RWPE1 (cell line): ENCODE measurements around the gene WRAP73.

Source experiments
- CTCF ChIA-PET: fragments of 350-600 bp; sonication (Branson Sonifier 250); formaldehyde crosslinking; extraction: SDS; loops from one replicate; lab custom pipeline; 2021; lab: Yijun Ruan, JAX
- POLR2A ChIA-PET: fragments of 400-600 bp; formaldehyde crosslinking; extraction: SDS; loops from one replicate; lab custom pipeline; 2020; ENCODE audit warnings: antibody characterized with exemption; ENCODE audit not compliant: low non-redundant PET; lab: Yijun Ruan, JAX
- DNase-seq: peaks from one replicate; pipeline ENCODE4 v3.0.0; 2012; ENCODE audit warnings: low spot score
- H3K27ac ChIP-seq: fragments of 450-650 bp; 2 replicates; pipeline ENCODE4 v1.5.1; 2017
- TF ChIP-seq, protein P1 (sequence below): fragments of 450-650 bp; conservative IDR thresholded peaks from 2 replicates; pipeline ENCODE4 v1.5.1; 2017; ENCODE audit warnings: low read depth, mild to moderate bottlenecking

WRAP73 gene

DNA sequence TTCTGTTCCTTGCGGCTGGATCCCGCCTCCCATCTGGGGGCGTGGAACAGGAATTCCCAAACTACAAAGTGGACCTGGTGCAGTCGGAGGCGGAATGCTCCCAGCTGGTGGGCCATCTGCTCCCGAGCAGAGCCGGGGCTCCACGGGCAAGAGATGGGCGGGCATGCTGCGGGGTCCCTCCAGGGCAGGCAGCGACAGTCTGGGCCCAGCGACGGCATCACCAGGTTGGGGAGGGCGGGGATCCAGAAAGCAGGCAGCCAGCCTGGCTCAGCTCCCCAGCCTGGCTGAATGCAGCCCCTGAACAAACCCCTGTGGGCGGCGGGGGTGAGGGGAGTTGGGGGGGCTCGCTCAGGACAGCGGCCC lies 42.2 kb downstream of the WRAP73 start:
- TF ChIP-seq, protein P1, sequence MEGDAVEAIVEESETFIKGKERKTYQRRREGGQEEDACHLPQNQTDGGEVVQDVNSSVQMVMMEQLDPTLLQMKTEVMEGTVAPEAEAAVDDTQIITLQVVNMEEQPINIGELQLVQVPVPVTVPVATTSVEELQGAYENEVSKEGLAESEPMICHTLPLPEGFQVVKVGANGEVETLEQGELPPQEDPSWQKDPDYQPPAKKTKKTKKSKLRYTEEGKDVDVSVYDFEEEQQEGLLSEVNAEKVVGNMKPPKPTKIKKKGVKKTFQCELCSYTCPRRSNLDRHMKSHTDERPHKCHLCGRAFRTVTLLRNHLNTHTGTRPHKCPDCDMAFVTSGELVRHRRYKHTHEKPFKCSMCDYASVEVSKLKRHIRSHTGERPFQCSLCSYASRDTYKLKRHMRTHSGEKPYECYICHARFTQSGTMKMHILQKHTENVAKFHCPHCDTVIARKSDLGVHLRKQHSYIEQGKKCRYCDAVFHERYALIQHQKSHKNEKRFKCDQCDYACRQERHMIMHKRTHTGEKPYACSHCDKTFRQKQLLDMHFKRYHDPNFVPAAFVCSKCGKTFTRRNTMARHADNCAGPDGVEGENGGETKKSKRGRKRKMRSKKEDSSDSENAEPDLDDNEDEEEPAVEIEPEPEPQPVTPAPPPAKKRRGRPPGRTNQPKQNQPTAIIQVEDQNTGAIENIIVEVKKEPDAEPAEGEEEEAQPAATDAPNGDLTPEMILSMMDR, result no peak
- ChIA-PET CTCF (interaction anchor here (1.1 kb wide), 1 partner anchor 115 kb away, joined by 3 read pairs; no protein-coding TSS in a partner anchor), POLR2A (no interaction called here)
- H3K27ac ChIP-seq, result no peak overlapping the region
- no peak for DNase-seq

DNA sequence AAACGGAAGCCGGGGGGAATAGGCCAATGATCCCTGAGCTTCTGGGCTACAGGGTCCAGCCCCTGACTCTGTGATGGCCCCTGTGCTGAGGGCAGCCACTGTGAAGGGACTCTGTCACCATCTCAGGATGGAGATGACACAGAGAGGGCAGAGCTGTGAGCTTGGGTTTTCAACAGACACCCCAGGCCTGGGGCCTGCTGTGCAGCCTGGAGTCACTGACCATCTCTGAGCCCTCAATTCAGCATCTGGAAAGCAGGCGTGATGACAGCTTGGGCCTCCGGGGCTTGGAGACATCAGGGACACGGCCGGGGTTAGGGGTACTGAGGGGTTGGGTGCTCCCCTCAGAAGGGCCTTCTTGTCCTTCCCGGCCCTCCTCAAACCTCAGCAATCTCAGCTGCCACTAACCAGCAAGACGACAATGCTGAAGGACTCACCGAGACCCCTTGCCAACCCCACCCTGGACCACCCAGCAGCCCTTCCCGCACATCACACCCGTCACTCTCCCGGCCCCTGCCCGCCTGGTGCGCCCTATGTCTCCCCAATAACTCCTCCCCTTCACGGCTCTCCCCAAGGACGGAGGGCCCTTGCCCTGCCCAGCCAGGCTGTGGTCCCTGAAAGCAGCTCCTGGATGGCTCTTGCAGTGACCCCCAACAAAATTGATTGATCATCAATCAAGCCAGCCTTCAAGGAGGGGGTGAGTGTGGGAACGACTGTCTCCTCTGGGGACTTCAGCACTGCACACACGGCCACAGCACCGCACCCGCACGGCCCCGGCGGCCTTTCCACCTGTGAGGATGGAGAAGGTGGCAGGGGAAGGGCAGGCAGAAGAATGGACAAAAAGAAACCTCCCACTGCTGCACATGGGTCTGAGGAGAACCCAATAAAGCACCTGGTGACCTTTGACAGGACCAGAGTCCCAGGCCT lies 42.9 kb downstream of the WRAP73 start:
- ChIA-PET CTCF (interaction anchor here (0.6 to 0.7 kb wide), 4 partner anchors 51 to 820 kb away, joined by 3 to 5 read pairs (median 4); no protein-coding TSS in a partner anchor), POLR2A (no interaction called here)
- TF ChIP-seq, protein P1, result no peak
- no peak overlapping the region for H3K27ac ChIP-seq
- DNase-seq, result no peak

DNA sequence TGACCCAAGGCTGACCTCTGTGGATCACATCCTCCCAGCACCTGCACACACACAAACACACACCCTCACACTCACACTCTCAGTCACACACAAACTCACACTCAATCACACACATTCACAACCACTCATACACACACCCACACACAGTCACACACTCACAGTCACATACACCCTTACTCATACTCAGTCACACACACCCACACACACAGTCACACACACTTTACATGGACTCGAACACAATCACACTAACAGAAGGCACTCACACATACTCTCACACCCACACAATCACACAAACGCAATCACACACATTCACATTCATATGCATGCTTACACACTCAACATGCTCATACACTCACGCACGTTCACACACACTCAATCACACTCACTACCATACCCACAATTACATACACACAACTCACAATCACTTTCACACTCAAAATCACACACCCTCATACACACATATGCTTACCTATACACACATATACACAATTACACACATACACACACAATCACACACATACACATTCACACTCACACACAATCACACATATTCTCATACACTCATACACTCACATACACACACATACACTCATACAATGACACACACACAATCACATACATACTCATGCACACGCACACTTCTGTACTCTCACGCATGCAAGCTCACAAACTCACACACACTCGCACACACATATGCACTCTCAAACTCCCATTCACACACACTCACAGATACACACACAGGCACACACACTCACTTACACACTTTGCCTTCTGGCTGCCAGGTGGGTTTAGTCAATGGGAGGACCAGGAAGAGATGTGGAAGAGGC lies 44.7 kb downstream of the WRAP73 start:
- no peak overlapping the region for H3K27ac ChIP-seq
- TF ChIP-seq, protein P1, result no peak
- no peak for DNase-seq
- ChIA-PET CTCF (interaction anchor here (0.7 kb wide), 1 partner anchor 527 kb away, joined by 3 read pairs; no protein-coding TSS in a partner anchor), POLR2A (no interaction called here)

DNA sequence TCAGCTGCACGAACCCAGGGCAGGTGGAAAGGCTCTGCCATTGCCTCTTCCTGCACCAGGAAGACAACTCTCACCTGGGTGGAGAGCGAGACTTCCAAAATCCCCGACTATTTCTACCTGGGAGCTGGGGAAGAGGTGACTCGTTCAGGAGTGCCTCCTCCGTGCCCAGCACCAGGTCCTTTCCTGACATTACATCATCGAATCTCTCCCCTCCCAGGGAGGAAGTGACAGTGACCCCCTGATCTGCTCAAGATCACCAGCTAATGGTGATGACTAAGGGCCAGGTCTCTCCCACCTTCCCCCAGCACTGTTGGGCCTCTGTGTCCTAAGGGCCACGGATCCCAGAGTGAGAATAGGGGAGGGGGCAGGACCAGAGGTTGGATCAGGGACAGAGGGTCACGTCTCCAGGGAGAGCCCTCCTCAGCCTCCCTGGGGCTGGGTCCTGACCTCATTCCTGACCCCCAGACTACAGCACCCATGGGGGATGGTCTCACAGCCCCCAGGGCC lies 45.4 kb downstream of the WRAP73 start:
- CTCF ChIA-PET, result interaction anchor here (0.7 kb wide), 1 partner anchor 526 kb away, joined by 3 read pairs; no protein-coding TSS in a partner anchor
- DNase-seq, result no peak
- TF ChIP-seq, protein P1, result no peak
- POLR2A ChIA-PET, result no interaction called here
- H3K27ac ChIP-seq, result no peak overlapping the region

DNA sequence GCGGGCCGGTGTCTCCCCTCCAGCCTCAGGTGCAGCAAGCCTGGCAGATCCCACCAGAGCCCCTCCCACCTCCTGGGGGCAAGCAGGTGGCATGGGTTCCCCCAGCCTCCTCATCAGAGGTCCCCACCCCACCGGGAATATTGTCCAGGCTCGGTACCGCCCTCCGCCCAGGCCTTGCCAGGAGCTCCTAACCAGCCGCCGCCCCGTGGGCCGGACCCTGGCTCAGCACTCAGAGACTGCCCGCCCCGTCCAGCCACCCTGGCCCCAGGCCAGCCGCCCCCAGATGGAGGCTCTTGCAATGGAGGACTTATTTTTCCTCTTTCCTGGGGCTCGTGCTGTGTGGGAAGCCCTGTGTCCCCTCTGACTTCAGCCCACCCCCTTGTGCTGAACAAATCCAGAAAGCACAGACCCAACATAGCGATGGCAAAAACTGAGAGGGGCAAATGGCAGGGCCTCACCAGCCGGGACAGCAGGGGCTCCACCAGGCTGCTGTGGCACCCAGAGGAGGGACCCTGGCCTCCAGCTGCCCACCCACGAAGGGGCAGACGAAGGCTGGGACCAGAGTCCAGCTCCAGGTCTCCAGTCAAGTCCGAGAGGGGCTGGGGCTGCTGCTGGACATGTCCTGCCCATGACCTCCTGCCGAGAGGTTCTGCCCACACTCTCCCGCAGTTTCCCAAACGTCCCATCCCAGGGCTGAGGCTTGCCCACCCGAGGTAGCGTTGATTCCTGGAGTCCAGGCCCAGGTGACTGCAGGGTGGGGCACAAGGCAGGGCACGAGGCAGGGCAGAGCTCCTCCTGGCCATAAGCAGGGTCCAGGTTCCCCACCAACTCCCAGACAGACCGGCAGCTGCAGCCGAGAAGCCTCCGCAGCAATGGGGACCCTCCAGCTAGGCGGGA lies 46.1 kb downstream of the WRAP73 start:
- ChIA-PET POLR2A (no interaction called here), CTCF (no interaction called here)
- no peak for DNase-seq
- H3K27ac ChIP-seq, result no peak overlapping the region
- TF ChIP-seq, protein P1, result no peak
